ENCODE results near the gene ATXN7.
A peak's percentile ranks its signal among the peaks of the same experiment; 100 is the strongest.

ATXN7 gene

GRCh38 chr3:63905731-63906620 lies 42.3 kb downstream of the ATXN7 start:
- ATAC-seq: no peak

GRCh38 chr3:63908081-63908736 lies 44.5 kb downstream of the ATXN7 start:
- ATAC-seq: no peak

GRCh38 chr3:63908776-63909175 lies 45.1 kb downstream of the ATXN7 start:
- ATAC-seq: no peak

GRCh38 chr3:63909431-63909830 lies 45.8 kb downstream of the ATXN7 start:
- ATAC-seq: no peak

- ATAC-seq: no peak
These were observed 46.3 kb downstream of the ATXN7 start for GRCh38 chr3:63910001-63910400.

GRCh38 chr3:63910891-63911290 lies 47.2 kb downstream of the ATXN7 start:
- peak; percentile 10 to 20 for ATAC-seq

- peak; percentile 23 to 44 for ATAC-seq
These were observed 47.8 kb downstream of the ATXN7 start for GRCh38 chr3:63911509-63911872.

GRCh38 chr3:63911873-63912767 lies 48.5 kb downstream of the ATXN7 start, which contains the start of gene SCAANT1:
Gene SCAANT1 (minus strand): TSS chr3:63912383.
- peak; percentile 74 to 75 for ATAC-seq

- peak; percentile 26 to 28 for ATAC-seq
These were observed 49.3 kb downstream of the ATXN7 start for GRCh38 chr3:63912768-63913588.

- ATAC-seq: no peak
These were observed 50.6 kb downstream of the ATXN7 start for GRCh38 chr3:63914312-63914711.

- ATAC-seq: no peak
These were observed 54.7 kb downstream of the ATXN7 start for GRCh38 chr3:63918321-63918720.

- ATAC-seq: no peak
These were observed 56.3 kb downstream of the ATXN7 start for GRCh38 chr3:63920001-63920400.

GRCh38 chr3:63921741-63922482 lies 58.2 kb downstream of the ATXN7 start:
- ATAC-seq: peak in 1 of 2 donors; percentile 20

GRCh38 chr3:63922491-63923199 lies 59.0 kb downstream of the ATXN7 start:
- no peak for ATAC-seq

GRCh38 chr3:63926309-63926708 lies 62.6 kb downstream of the ATXN7 start:
- no peak for ATAC-seq

- ATAC-seq: no peak
These were observed 64.0 kb downstream of the ATXN7 start for GRCh38 chr3:63927422-63928280.

GRCh38 chr3:63931290-63931689 lies 67.6 kb downstream of the ATXN7 start:
- no peak for ATAC-seq

- ATAC-seq: no peak
These were observed 69.0 kb downstream of the ATXN7 start for GRCh38 chr3:63932509-63933212.

- peak; percentile 20 to 21 for ATAC-seq
These were observed 69.8 kb downstream of the ATXN7 start for GRCh38 chr3:63933459-63933858.
